D721Med (cell line): ENCODE measurements around the gene SIK2.

Source experiments
- DNase-seq: peaks from one replicate; pipeline ENCODE4 v3.0.0; 2011; ENCODE audit warnings: low spot score; ENCODE audit not compliant: insufficient read length
- FAIRE-seq: peaks from 2 replicates; lab custom pipeline; 2011; peaks lifted over from hg19 to GRCh38; lab: Jason Lieb, UNC
- CTCF ChIP-seq: IDR thresholded peaks from 2 replicates; pipeline ENCODE4 v1.5.1; 2012; ENCODE audit warnings: mild to moderate bottlenecking, control low read depth; ENCODE audit not compliant: insufficient read depth; ENCODE audit errors: missing control alignments

The SIK2 gene

GRCh38 chr11:111571829-111572501 lies 30.3 kb upstream of the SIK2 start:
- no peak for TF ChIP-seq CTCF
- no peak for DNase-seq
- FAIRE-seq, result no peak

GRCh38 chr11:111572581-111572980 lies 29.7 kb upstream of the SIK2 start:
- FAIRE-seq, result no peak
- no peak for TF ChIP-seq CTCF
- DNase-seq, result no peak

GRCh38 chr11:111573821-111574249 lies 28.4 kb upstream of the SIK2 start:
- DNase-seq, result no peak
- no peak for FAIRE-seq
- TF ChIP-seq CTCF, result no peak

- peak; percentile 36 for TF ChIP-seq CTCF
- no peak for DNase-seq
- no peak for FAIRE-seq
These were observed 27.6 kb upstream of the SIK2 start for GRCh38 chr11:111574373-111575225.

- no peak for TF ChIP-seq CTCF
- no peak for DNase-seq
- FAIRE-seq, result no peak
These were observed 26.5 kb upstream of the SIK2 start for GRCh38 chr11:111575740-111576139.

GRCh38 chr11:111577821-111578220 lies 24.4 kb upstream of the SIK2 start:
- DNase-seq (no peak), FAIRE-seq (no peak)
- TF ChIP-seq CTCF, result no peak

GRCh38 chr11:111581341-111581740 lies 20.9 kb upstream of the SIK2 start:
- DNase-seq, result no peak
- no peak for TF ChIP-seq CTCF
- no peak for FAIRE-seq
